HFFc6 (cell line): Measurements from ENCODE around the gene ZBED5. TPM values are rescaled to one million over a fixed set of nuclear protein-coding genes. Genes with fewer than 3 reads are reported as not detected.
A peak's percentile ranks its signal among the peaks of the same experiment; 100 is the strongest.

Source experiments
- DNase-seq: peaks from one replicate; pipeline ENCODE4 v3.0.0-alpha.2; 2018
- H3K27ac Mint-ChIP-seq: 2 replicates; pipeline ENCODE4 v1.8.0; 2020; ENCODE audit warnings: mild to moderate bottlenecking, mixed read lengths
- H3K27me3 Mint-ChIP-seq: 2 replicates; pipeline ENCODE4 v1.8.0; 2021; ENCODE audit warnings: mild to moderate bottlenecking, moderate library complexity, mixed read lengths; ENCODE audit not compliant: insufficient read depth
- H3K36me3 Mint-ChIP-seq: 2 replicates; pipeline ENCODE4 v1.8.0; 2021; ENCODE audit warnings: low read depth, mixed read lengths
- H3K4me1 Mint-ChIP-seq: 2 replicates; pipeline ENCODE4 v1.8.0; 2020; ENCODE audit warnings: low read depth, mixed read lengths
- H3K4me3 Mint-ChIP-seq: 2 replicates; pipeline ENCODE4 v1.8.0; 2020; ENCODE audit warnings: mild to moderate bottlenecking, moderate library complexity, mixed read lengths
- H3K9me3 Mint-ChIP-seq: 2 replicates; pipeline ENCODE4 v1.8.0; 2020; ENCODE audit warnings: mild to moderate bottlenecking, mixed read lengths
- CTCF ChIP-seq: fragments of 200-600 bp; sonication (generic); IDR thresholded peaks from 2 replicates; pipeline ENCODE4 v1.5.0; 2021; ENCODE audit warnings: antibody characterized with exemption, mild to moderate bottlenecking
- total RNA-seq, 6 experiments: library from RNA; stranded (reverse); fragmentation: NEBNext Ultra II Directional; extraction: Animal tissue kit (Norgen Biotek cat#: 25700); gene quantifications; 2 replicates in 1 of 6; 3 replicates in 5 of 6; pipeline ENCODE4 v1.2.3, GENCODE V29; 2021

The ZBED5 gene
- total RNA-seq, 6 experiments from 2014 or later, result 24.0 to 29.0 (median 26.4) TPM

GRCh38 chr11:10807493-10808234 lies 50.2 kb downstream of the ZBED5 start:
- peaks cover 52% of the 10 kb centered on the region for H3K4me1 Mint-ChIP-seq
- peak overlapping the region; percentile 98 for H3K4me3 Mint-ChIP-seq
- peak overlapping the region; percentile 98 for H3K27ac Mint-ChIP-seq
- H3K27me3 Mint-ChIP-seq, result peaks cover 11% of the 10 kb centered on the region
- peaks cover 43% of the 10 kb centered on the region for H3K36me3 Mint-ChIP-seq
- H3K9me3 Mint-ChIP-seq, result no peaks in the 10 kb centered on the region
- no peak for TF ChIP-seq CTCF
- DNase-seq, result peak; percentile 52

- H3K4me3 Mint-ChIP-seq, result peak overlapping the region; percentile 98
- H3K9me3 Mint-ChIP-seq, result no peaks in the 10 kb centered on the region
- DNase-seq, result no peak
- H3K27me3 Mint-ChIP-seq, result peaks cover 11% of the 10 kb centered on the region
- peak overlapping the region; percentile 98 for H3K27ac Mint-ChIP-seq
- H3K36me3 Mint-ChIP-seq, result peaks cover 48% of the 10 kb centered on the region
- peaks cover 62% of the 10 kb centered on the region for H3K4me1 Mint-ChIP-seq
- TF ChIP-seq CTCF, result no peak
Measured at GRCh38 chr11:10806206-10806605, 51.6 kb downstream of the ZBED5 start.

GRCh38 chr11:10805741-10806140 lies 52.1 kb downstream of the ZBED5 start:
- DNase-seq, result no peak
- TF ChIP-seq CTCF, result no peak
- H3K27ac Mint-ChIP-seq, result peak overlapping the region; percentile 68
- H3K27me3 Mint-ChIP-seq, result peaks cover 11% of the 10 kb centered on the region
- peaks cover 53% of the 10 kb centered on the region for H3K36me3 Mint-ChIP-seq
- peaks cover 67% of the 10 kb centered on the region for H3K4me1 Mint-ChIP-seq
- peak overlapping the region; percentile 98 for H3K4me3 Mint-ChIP-seq
- no peaks in the 10 kb centered on the region for H3K9me3 Mint-ChIP-seq

- peaks cover 71% of the 10 kb centered on the region for H3K36me3 Mint-ChIP-seq
- peaks cover 8% of the 10 kb centered on the region for H3K27me3 Mint-ChIP-seq
- DNase-seq, result no peak
- H3K27ac Mint-ChIP-seq, result peak overlapping the region; percentile 62; the same call in 1 of the 2 replicates
- H3K4me1 Mint-ChIP-seq, result peaks cover 63% of the 10 kb centered on the region
- no peaks in the 10 kb centered on the region for H3K9me3 Mint-ChIP-seq
- no peak overlapping the region for H3K4me3 Mint-ChIP-seq
- TF ChIP-seq CTCF, result no peak
Measured at GRCh38 chr11:10803676-10804075, 54.2 kb downstream of the ZBED5 start.

Other genes with a start within 250 kb of the ZBED5 start
- gene IRAG1, start 164.3 kb downstream of the ZBED5 start, total RNA-seq, result 10 to 100 TPM; 35.5 to 73.3 (median 38.2) TPM
- 10 to 100 TPM; 38.5 to 49.9 (median 44.2) TPM for gene CTR9, start 106.8 kb downstream of the ZBED5 start, total RNA-seq
- 1,000 to 10,000 TPM; 1,163 to 1,334 (median 1,242) TPM for gene EIF4G2, start 49.1 kb downstream of the ZBED5 start, total RNA-seq